Gastrocnemius medialis (tissue), 4 donors: Measurements from ENCODE around the gene XYLT2.

ENCODE experiments used
- POLR2A ChIP-seq, 2 donors: fragments of 450-650 bp; IDR thresholded peaks; one replicate each; pipeline ENCODE4 v1.6.1; 2017; ENCODE audit warnings: antibody characterized with exemption in 2 of 2, mild to moderate bottlenecking in 2 of 2, moderate library complexity in 2 of 2
- TF ChIP-seq, protein P1 (sequence below), 5 experiments: fragments of 450-650 bp in 3 of 5; fragments of 200-600 bp in 2 of 5; sonication (generic) in 2 of 5; IDR thresholded peaks in 4 of 5; conservative IDR thresholded peaks in 1 of 5; 1 replicate in 4 of 5; 2 replicates in 1 of 5; pipeline ENCODE4 v1.5.1; 2016 to 2019; ENCODE audit warnings: antibody characterized with exemption in 5 of 5, mild to moderate bottlenecking in 3 of 5, moderate library complexity in 3 of 5

DNA sequence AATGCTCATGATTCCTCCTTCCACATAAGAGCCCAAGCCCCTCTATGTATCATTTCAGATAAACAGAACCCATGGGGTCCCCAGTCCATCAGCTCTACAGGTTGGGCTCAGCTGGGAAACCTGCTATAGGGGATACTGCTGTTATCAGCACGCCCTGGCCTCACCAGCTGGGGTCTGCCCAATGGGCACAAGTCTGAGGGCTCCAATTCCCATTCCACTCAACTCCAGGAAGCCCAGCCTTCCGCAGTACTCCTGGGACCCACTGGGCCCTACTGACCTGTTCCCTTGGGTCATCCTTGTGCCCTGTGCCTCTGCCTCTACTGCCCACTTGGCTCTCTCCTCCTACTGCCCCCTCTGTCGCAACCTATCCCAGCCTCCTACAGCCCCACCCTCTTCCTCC lies 16.2 kb upstream of the XYLT2 start:
- TF ChIP-seq, protein P1, sequence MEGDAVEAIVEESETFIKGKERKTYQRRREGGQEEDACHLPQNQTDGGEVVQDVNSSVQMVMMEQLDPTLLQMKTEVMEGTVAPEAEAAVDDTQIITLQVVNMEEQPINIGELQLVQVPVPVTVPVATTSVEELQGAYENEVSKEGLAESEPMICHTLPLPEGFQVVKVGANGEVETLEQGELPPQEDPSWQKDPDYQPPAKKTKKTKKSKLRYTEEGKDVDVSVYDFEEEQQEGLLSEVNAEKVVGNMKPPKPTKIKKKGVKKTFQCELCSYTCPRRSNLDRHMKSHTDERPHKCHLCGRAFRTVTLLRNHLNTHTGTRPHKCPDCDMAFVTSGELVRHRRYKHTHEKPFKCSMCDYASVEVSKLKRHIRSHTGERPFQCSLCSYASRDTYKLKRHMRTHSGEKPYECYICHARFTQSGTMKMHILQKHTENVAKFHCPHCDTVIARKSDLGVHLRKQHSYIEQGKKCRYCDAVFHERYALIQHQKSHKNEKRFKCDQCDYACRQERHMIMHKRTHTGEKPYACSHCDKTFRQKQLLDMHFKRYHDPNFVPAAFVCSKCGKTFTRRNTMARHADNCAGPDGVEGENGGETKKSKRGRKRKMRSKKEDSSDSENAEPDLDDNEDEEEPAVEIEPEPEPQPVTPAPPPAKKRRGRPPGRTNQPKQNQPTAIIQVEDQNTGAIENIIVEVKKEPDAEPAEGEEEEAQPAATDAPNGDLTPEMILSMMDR (IDR thresholded peaks at IDR 0.05 in 4 of 5, conservative IDR thresholded peaks at IDR 0.05 in 1 of 5) = no peak
- no peak for TF ChIP-seq POLR2A (IDR thresholded peaks at IDR 0.05)
